GM19395 (cell line): ENCODE data around the gene B3GAT1.
"Not testable (repeated sequence)": the region's sequence is repeated elsewhere in the genome, so short reads cannot be mapped to it uniquely, and the experiment has no call there.

Source experiments
- ATAC-seq: cut with Tn5 transposase; IDR thresholded peaks from one replicate; pipeline ENCODE4 v1.9.1; 2021; ENCODE audit warnings: mild to moderate bottlenecking, moderate library complexity; ENCODE audit not compliant: unreplicated experiment

Gene B3GAT1

GRCh38 chr11:134412203-134413042, at the start of gene B3GAT1:
TSS of gene B3GAT1 (minus strand) at chr11:134412242. CDS start at chr11:134387659, 24,583 bp downstream.
- ATAC-seq: no peak

- no peak for ATAC-seq
Measured at GRCh38 chr11:134461621-134462020, 49.6 kb upstream of the B3GAT1 start.

- ATAC-seq: no peak
Measured at GRCh38 chr11:134460881-134461280, 48.8 kb upstream of the B3GAT1 start.

DNA sequence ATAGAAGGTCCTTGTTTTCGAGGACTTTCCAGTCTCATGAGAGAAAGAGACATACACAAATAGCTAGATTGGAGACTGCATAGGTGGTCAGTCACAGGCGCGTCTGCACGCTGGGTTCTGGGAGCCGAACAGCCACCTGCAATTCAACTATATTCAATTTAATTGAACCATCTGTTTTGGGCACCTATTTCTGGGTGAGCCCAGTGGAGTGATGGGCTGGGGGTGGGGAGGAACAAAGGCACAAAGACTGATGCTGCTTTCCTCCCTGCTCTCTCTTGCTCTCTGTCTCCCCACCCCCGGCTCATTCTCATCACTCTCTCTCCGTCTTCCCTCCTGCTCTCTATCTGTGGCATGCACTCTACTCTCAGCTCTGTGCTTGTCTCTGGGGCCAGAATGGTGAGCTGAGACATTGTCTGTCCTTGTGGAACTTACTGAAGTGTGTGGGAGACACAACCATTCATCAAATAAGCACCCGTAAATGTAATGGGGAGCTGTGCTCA, 48.1 kb upstream of the B3GAT1 start:
- ATAC-seq: no peak

DNA sequence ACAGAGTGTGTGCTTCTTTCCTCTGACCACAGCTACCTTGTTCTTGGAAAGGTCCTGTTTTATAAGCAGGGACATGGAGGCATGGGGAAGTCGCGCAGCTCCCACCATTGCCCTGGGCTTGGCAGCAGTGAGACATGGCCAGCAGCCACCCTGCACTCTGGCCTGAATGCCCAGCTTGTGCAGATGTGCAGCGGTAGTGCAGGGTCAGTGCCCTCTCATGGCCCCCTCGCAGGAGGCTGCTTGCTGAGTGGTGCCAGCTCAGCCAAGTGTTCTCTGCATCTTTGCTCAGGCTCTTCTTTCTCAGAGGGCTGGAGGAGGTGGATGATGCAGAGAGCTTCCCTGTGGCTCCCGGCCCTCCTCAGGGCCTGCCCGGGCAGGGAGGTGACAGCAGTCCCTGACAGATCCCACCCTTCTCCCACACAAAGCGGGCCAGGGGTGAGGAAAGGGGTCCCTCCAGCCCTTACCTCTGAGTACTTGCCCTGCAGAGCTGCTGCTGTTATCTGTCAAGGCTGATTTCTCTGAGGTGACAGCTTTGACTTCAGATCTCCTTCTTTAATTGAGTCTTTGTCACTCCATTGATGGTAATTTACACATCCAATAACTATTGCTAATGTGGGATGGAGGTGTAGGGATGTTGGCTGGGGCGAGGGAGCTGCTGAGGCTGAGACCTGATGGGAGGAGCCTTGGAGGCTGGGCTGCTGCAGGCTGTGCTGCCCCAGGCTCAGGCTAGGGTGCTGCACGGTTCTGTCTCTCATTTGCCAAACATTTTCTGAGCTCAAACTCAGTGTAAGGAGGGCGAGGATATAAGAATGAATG, 47.4 kb upstream of the B3GAT1 start:
- ATAC-seq: no peak

- ATAC-seq: not testable (repeated sequence)
Measured at GRCh38 chr11:134457411-134458007, 45.5 kb upstream of the B3GAT1 start.

- no peak for ATAC-seq
Measured at GRCh38 chr11:134455516-134455915, 43.5 kb upstream of the B3GAT1 start.

- ATAC-seq: no peak
Measured at GRCh38 chr11:134454146-134454690, 42.2 kb upstream of the B3GAT1 start.

DNA sequence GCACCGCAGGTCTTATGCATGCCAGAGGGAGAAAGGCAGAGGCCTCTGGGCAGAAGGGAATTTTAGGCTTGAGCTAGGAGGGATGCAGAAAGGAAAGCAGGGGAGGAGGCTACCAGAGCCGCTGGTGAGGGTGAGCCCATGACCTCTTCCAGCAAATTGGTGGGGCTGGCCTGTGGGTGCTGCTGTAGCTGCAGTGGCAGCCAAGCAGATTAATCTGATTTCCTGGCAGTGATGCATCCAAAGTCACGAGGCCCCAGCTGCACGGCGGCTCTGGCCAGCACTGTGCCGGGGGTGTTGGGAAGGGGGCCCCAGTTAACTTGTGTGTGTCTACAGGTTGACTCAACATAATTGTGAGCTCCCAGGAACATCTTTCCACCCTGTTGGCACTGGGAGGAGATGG, 41.4 kb upstream of the B3GAT1 start:
- no peak for ATAC-seq

GRCh38 chr11:134452838-134453155, 40.8 kb upstream of the B3GAT1 start:
- ATAC-seq: no peak

DNA sequence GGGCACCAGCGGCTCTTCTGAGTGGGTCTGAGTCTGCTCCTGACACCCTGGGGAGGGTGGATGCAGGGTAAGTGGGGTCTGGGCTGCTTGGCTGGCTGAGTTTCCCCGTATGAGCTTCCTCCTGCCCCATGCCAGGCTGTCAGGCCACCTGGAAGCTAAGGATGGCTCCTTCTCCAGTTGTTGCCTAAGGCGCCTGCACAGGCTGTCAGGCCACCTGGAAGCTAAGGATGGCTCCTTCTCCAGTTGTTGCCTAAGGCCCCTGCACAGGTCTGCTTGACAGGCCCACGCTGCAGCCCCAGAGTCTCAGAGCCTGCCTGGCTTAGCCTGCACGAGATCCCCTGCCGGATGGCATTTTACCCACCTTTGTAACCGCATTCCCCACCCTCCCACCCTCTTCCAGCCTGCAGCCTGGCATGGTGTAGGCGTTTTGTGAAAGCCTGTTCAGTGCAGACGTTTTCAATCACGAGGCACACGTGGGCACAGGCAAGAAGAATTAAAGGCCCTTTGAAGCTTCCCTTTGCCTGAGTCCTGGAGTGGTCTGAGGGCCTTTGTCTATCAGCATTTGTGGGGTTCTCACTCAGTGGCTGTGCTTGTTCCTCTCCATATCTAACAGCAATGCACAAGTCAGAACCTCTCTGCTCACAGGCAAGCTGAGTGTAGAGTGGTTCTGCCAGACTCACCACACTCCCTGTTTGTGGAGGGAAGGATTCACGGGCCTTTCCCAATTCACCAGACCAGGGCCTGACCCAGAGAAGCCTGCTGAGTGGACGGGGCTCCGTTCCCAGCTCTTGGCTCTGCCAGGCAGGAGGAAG, 40.2 kb upstream of the B3GAT1 start:
- ATAC-seq: no peak

GRCh38 chr11:134450186-134450585, 38.1 kb upstream of the B3GAT1 start:
- ATAC-seq: no peak

GRCh38 chr11:134449713-134450112, 37.7 kb upstream of the B3GAT1 start:
- no peak for ATAC-seq

- ATAC-seq: no peak
Measured at GRCh38 chr11:134449051-134449450, 37.0 kb upstream of the B3GAT1 start.

- ATAC-seq: no peak
Measured at GRCh38 chr11:134447696-134448095, 35.7 kb upstream of the B3GAT1 start.

GRCh38 chr11:134445601-134446325, 33.7 kb upstream of the B3GAT1 start:
- ATAC-seq: no peak

- ATAC-seq: not testable (repeated sequence)
Measured at GRCh38 chr11:134444160-134445108, 32.4 kb upstream of the B3GAT1 start.

DNA sequence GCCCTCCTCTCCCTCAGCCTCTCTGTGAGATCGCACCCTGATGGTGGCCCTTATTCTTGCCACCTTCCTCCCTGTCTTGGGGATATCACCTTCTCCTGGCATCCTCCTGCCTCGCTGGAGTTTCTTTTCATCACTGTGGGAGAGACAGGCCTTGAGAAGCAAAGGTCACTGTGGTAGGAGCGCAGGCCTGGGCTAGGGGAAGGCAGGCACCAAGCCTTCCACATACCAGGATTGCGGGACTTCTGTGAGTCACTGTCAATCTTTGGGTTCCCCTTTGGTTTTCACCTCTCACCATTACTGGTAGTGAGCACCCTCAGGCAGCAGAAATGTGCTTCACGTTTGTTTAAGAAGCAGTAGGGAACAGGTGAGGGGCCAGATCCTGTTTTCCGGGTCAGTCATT, 31.2 kb upstream of the B3GAT1 start:
- no peak for ATAC-seq

GRCh38 chr11:134442246-134442645, 30.2 kb upstream of the B3GAT1 start:
- ATAC-seq: no peak
